ENCODE measurements around the gene SLC29A4.
"Not testable (repeated sequence)": the region's sequence is repeated elsewhere in the genome, so short reads cannot be mapped to it uniquely, and the experiment has no call there.

The SLC29A4 gene

DNA sequence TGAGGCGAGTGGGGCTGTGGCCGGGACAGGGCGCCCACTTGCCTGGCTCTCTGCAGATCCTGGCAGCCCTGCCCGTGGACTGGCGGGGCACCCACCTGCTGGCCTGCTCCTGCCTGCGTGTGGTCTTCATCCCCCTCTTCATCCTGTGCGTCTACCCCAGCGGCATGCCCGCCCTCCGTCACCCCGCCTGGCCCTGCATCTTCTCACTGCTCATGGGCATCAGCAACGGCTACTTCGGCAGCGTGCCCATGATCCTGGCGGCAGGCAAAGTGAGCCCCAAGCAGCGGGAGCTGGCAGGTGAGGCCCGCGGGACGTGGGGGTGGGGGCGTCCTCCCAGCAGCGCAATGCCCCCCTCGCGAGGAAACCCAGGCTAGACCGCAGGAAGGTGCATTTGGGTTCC, 17.6 kb downstream of the SLC29A4 start:
- no peak for DNase-seq

DNA sequence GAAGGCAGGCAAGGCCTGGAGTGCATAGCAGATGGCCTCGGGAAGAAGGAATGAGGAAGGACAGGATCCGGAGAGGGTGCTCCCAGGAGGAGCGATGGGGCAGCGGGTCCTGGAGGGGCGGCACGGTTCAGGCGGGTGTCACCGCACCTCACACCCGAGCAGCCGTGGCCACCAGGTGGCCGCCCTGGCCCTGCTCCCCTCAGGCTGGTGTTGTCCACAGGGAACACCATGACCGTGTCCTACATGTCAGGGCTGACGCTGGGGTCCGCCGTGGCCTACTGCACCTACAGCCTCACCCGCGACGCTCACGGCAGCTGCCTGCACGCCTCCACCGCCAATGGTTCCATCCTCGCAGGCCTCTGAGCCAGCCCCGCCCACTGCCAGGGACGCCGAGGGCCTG, 19.8 kb downstream of the SLC29A4 start:
- no peak for DNase-seq

DNA sequence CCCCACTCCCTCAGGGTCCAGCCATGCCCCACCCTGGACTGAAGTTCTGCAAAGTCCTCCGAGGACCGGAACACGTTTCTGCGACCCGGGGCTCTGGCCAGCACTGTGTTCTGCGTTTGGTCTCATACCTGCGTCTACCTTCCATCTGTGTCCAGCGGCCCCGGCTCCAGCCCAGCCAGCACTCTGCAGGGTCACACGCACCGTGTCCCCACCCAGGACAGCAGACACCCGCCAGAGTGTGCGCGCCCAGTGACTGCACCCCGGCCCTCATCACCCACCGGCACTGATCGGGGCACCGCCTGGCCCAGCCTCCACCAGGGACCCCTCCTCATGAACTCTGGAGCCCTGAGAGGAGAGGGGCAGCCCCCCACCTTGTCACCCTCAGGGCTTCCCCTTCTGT, 20.3 kb downstream of the SLC29A4 start:
- no peak for DNase-seq

DNA sequence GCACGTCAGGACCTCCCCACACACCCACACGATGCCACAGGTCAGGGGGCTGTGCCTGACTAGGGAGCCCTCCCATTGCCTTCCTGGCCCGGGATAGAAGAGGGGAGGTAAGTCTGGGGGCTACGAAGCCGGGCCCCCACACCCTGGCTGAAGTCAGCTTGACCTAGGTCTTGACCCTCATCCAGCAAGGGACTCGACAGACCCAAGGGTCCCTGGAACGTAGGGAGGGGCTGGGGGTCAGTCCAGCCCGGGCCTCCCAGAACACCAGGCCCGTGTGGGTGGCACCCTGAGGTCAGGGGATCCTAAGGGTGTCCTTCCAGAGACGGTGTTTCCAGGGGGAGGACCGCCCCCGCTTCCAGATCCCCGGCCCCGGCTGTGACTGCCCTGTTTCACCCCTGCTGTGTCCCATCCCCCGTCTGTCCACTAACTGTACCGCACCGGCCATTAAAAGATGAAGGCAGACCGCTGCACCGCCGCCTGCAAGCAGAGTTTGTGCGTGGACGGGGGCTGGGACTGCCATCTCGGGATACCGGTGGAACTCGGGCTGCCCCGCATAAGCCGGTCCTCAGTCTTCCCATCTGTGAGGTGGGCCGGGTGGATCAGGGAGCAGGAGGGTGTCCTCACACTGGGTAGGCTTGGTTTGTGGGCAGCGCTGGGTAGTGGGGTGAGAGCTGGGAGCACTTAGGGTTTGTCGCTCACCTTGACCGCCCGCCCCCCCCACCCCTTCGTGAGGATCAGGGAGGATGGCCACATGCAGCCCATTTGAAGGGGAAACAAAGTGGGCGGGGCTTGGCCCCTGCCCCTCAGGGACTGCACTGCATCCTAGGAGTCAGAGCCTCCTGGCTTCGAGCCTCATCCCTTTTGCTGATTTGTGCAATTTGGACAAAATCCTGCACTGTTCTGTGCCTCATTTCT, 21.1 kb downstream of the SLC29A4 start:
- DNase-seq, result no peak

DNA sequence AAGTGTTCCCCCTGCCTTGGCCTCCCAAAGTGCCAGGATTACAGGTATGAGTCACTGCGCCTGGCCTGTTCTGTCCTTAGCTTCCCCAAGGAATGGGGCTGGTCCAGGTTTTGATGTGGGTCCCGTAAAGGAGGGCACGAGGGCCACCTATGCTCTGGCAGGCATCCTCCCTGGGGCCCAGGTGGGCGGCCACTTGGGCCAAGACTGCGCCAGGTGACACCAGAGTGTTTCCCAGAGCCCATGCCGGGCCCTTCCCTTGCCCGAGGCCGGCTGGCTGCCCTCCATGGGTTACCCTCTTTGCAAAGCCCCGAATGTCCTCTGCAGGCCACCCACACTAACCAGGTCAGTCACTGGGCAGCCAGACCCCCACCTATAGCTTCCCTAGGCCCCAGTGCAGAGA, 22.3 kb downstream of the SLC29A4 start:
- DNase-seq, result not testable (repeated sequence)

DNA sequence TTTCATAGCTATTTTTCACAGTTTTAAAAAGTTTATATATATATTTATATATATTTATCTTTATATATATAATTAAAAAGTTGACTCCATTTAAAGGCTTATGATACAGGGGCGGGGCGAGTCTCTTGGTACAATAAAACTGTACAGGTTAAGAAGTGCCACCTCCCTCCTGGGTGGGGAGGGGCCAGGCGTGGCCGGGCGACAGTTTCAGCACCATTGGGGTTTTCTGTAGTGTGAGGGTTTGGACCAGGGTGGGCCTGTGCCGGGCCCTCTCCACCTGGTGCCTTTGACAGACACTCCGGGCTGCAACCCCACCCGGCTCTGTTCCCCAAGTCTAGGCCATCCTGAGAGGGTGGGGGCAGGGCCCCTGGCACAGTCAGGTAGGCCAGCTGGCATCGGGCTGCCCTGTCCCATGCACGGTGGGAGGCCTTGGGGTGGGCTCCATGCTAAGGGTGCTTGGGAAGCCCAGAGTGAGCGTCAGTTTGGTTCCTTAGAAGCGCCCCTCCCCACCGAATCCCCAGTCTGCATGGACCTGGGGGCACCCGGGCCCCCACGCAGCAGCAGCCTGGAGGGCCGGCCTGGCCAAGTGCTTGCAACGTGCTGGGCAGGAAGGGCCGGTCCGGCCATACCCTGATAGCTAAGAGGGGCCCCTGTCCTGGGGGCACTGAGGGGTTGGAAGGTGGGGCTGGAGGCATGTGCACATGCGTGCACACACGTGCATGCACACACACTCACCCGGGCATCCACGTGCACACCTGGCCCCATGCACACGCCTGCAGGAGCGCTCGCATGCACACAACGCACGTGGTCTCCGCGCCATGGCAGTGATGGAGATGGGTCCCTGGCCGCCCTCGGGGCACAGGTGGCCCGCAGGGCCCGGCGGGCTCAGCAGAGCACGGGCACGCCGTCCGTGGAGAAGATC, 24.7 kb downstream of the SLC29A4 start:
- DNase-seq, result not testable (repeated sequence)

DNA sequence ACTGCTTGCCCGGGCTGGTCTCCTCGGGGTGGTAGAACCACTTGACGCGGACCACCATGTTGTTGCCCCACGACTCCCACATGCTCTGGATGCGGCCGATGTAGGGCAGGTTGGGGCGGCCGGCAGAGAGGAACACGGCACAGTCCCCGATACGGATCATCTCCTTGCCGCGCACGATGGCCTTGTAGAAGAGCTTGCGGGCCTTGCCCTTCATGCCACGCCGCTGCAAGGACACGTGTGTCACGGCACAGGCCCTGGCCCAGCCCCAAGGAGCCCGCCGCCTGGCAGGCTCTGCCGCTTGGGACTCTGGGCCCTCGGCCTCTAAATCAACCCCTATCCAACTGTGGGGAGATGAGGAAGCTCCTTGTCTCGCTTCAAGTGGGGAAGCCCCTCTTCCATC, 26.4 kb downstream of the SLC29A4 start:
- DNase-seq, result no peak

DNA sequence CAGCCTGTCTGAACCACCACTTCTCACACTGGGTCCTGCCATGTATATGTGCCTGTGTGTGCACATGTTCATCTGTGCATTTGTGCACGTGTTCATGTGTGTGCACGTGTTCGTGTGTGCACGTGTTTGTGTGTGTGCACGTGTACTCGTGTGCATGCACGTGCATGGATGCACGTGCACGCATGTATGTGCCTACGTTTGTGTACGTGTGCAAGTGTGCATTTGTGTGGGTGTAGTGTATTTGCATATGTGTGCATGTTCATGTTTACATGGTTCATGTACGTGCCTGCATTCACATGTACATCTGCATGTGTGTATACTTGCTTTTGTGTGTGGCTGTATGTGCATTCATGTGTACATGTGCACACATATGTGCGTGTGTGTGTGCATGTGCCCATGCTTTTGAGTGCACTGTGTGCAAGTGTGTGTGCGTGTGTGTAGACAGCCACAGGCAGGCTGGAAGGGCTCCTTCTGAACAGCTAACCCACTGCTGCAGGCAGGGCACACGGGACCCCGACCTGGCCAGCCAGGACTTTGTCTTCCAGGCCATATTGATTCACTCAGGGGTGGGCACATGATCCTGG, 28.2 kb downstream of the SLC29A4 start:
- no peak for DNase-seq

DNA sequence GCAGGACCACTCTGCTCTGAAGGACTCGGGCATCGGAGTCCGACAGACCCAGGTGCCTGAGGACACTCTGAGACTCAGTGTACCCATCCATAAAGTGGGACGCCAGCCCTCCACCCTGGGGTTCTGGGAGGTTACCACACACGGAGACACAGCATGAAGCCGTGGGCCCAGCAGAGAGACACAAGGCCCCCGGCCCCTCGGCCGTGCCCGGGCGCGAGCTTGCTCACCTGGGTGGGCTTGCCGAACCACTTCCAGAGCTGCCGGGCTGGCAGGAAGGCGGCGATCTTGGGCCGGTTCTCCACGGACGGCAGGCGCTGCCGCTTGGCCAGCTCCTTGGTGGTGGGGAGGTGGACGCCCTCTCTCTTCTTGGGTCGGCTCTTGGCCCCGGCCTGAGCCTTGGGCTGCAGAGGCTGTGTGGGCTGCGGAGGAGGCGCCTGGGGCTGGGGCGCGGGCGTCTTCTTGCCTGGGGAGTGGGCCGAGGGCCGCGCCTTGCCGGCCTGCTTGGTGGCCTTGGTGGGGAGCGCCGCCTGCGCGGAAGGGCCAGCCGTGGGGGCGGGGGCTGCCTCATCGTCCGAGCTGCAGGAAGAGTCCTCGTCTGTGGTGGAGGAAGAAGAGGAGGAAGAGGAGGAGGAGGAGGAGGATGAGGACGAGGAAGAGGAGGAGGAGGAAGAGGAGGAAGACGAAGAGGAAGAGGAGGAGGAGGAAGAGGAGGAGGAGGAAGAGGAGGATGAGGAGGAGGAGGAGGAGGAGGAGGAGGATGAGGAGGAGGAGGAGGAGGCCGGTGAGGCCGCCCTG, 29.7 kb downstream of the SLC29A4 start:
- DNase-seq, result not testable (repeated sequence)

DNA sequence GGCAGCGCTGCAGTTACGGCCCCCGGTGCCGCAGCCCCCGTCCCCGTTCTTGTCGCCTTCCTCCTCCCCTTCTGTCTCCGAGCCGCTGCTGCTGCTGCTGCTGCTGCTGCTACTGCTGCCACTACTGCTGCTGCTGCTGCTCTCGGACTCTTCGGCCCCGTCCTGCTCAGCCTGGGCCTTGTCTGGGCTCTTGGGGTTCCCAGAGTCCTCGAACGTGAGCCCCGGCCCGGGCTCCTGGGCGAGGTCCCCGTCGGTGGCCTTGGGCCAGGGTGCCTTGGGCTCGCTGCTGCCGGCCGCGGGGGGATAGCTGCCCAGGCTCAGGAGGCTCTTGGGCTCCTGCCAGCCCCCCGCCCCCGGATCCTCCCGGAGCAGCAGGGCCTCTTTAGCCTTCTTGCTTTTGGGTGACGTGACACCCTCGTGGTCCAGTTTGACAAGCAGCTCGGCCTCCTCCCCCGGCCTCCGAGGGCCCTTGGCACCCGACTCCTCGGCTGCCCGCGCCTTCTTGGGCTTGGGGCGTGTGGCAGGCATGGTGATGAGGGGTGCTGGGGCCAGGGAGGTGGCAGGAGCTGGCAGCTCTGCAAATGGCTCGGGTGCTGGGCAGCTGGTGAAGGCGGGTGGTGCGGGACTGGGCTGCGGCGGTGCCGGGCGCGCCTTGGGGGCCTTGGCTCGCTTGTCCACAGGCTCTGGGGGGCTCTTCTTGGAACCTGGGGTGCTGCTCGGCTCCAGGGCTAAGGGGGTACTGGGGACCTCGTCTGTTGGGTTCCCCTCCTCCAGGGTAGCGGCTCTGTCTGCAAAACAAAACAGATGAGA, 30.5 kb downstream of the SLC29A4 start:
- not testable (repeated sequence) for DNase-seq

DNA sequence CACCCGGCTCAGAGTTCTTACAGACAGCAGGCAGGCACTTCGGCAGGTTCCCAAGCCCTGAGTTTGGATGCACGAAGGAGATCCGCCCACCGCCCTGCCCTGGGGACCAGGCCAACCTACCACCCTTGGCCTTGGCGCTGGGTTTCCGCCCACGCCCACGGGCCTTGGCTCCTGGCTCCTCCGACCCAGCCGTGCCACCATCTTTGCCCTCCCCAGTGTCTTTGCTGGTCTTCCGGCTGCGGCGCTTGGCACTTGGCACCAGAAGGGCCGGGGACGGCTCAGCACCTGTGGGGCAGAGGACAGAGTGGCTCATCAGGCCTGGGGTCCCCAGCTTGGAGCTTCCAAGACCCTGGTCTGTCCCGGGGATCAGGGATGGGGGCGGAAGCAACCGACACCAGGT, 32.1 kb downstream of the SLC29A4 start:
- no peak for DNase-seq

DNA sequence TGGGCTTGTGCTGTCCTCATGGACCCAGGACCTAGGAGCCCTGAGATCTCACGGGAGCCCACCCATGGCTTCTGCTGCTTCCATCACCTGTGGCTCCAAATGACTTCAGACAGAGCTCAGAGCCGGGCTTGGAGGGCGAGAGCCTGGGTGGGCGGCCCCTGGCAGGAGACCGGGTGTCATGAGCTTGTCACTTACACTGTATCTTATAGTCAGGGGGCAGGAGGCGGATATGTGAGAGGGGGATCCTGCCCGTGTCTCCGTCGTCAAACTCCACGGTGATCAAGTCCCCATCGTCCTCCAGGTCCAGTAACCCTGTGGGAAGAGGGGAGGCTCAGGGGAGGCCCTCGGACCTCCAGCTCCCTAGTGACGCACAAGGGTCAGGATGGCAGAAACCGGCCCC, 33.0 kb downstream of the SLC29A4 start:
- no peak for DNase-seq

DNA sequence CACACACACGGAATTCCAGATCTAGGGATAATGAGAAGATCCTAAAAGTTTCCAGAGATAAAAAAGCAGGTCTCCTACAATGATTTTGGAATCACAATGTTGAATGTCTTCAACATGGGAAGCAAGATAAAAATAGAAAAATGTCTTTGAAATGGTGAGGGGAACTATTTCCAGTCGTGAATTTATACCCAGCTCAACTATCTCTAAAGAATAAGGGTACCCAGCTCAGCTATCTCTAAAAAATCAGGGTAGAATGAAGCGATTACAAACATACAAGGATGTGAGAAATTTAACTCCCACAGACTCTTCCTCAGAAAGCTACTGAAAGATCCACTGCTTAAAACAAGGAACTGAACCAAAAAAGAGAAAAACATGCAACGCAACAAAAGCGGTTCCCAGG, 35.9 kb downstream of the SLC29A4 start:
- not testable (repeated sequence) for DNase-seq

DNA sequence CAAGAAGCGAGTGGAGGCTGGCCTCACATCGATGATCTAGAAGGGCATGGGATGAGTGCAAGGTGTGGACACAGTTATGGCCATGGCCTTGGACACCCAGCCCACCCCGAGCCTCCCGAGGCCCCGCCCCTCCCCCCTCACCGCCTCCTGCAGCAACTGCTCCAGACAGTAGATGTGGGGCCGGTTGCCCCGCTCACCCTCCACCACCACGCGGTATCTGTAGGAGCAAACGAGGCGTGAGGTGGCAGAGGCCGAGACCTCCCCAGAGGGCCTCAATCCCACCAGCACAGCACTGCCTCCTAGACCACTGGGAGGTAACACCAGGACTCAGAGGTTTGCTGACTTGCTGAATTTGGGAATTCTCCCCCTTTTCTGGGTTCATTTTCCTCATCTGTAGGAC, 37.6 kb downstream of the SLC29A4 start:
- DNase-seq, result no peak

DNA sequence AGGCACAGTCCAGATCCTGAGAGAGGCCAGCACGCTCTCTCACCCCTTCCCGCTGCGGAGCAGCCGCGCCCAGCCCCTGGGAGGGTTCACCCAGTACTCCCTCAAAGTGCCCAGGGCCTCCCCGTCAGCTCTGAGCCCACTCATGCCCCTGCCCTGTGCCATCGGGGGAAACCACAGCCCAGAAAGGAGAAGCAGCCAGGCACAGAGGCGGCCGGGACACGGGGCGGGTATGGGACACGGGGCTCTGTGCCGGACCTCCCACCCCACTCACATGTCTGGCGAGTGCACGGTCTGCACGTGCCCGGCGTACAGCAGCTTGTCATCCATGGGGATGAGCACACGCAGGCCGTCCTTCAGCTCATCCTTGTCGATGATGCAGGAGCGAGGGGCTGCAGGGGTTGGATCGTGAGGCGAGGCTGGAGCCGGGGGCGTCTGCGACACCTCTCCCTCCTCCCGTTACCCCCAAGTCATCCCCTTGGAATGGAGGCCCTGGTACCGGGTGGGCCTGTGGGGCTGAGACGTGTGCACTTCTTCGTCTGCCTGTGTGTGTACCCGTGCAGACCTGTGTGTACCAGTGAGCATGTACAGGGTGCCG, 38.2 kb downstream of the SLC29A4 start:
- no peak for DNase-seq

DNA sequence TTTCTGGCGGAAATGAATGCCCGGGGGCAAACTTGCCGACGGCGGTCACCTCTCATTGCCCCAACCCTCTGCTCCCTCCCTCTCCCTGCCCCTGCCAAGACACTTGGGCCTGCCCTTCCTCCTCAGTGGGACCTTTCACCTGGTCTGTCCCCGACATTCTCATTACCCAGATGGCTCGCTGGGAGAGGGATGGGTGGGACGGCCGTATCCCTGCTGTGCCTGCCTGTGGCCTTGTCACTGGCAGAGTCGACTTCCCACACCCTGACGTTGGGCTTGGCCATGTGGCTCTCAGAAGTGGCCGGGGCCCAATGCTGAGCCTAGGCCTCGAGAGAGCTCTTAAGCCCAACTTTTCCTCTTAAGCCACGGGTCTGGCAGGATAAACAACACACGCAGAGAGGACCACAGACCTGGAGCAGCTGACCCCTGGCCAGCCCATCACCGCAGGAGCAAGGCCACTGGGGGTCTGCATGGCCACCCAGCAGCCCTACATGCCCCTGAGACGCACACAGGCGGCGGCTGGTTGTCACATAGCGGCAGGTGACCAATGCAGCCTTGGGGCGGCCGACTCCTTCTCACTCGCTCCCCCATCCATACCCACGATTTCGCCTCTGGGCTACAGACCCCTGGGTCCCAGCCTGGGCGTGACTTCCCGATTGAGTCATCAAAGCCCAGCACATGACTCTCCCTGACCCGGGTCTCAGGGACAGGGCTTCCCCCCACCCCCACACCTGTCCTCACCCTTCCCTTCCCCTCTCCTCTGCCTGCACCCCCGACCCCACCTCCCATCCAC, 40.1 kb downstream of the SLC29A4 start:
- DNase-seq, result no peak

DNA sequence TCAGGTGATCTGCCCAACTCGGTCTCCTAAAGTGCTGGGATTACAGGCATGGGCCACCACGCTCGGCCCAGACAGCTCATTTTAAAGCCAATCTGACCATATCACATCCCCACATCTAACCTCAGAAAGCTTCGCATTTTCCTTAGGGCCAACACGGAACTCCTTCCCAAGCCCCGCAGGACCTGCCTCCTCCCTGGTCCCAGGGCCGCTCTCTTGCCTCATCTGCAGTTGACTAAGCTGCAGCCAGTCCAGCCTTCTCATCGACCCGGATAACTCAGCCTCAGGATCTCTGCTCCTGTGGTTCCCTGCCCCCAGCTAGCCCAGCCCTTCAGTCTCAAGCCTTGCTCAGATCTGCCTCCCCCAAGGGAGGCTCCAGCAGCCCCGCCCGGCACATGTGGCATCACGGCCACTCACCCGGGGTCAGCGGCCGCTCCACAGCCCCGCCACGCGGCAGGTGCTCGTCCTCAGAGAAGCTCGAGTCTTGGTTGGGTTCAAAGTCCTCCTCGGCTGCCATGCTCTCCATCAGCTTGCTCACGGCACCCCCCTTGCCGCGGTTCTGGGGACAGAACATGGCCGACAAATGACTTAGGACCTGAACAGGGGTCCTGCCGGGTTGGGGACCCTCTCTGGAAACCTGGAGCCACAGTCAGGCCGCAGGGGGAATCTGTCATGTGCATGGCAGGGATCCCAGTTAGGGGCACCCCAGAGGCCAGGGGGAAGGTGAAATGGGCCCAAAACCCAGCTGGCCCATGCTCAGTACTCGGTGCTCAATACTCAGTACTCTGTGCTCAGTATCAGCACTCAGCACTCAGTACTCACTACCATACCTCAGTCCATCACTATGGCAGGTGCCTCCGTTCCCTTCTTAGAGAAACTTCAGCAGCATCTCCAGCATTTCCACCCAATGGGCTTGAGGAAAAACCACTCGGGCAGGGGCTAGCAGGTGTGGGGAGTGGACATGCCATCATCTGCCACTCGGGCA, 41.3 kb downstream of the SLC29A4 start:
- not testable (repeated sequence) for DNase-seq

DNA sequence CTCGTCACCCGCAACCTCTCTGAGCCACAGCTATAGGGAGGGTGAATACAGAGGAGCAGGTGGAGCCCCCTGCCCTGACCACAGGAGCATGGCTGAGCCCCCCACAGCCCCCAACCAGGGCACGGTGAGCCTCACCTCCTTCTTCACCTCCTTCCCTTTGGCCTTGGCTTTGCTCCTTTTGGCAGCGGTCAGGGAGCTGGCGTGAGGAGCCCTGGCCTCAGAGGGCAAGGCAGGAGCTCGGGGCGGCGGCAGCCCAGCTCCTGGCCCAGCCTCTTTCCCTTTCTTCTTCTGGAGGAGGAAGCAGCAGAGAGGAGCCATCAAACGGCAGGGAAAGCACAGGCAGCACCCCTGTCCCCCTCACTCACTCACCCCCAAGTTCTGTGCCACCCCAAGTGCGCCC, 42.2 kb downstream of the SLC29A4 start:
- no peak for DNase-seq

DNA sequence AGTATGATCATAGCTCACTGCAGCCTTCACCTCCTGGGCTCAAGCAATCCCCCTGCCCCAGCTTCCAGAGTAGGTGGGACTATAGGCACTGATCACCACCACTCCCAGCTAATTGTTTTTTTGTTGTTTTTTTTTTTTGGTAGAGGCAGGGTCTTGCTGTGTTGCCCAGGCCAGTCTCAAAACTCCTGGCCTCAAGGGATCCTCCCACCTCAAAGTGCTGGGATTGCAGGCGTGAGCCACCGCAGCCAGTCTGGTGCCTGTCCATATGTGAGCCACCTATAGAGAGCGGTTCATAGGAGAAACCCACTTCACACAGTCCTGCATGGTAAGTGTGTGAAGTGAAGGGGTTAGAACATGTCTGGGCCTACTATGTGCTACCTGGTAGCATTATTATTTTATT, 47.5 kb downstream of the SLC29A4 start:
- DNase-seq, result no peak

Data from cerebellar nuclear complex (tissue), 1 donor.